PC-3 (cell line): ENCODE data around the gene CCDC154. TPM values are rescaled to one million over a fixed set of nuclear protein-coding genes. Genes with fewer than 3 reads are reported as not detected.

Experiments
- ATAC-seq: fragments of 200-7000 bp; cut with Tn5 transposase; 2 replicates; pipeline ENCODE4 v1.9.1; 2020; ENCODE audit warnings: mild to moderate bottlenecking, moderate library complexity
- BruUV-seq: library from RNA; stranded (reverse); fragments of 400-500 nt; replicated peaks from 2 replicates; lab custom pipeline; 2021; lab: Mats Ljungman, UMichigan
- CTCF ChIA-PET: fragments of 300-600 bp; sonication (Branson Sonifier 250); formaldehyde crosslinking; loops from one replicate; lab custom pipeline; 2022; ENCODE audit warnings: antibody characterized with exemption; lab: Charles Lee
- POLR2A ChIA-PET: fragments of 300-600 bp; sonication (Branson Sonifier 250); formaldehyde crosslinking; loops from one replicate; lab custom pipeline; 2022; ENCODE audit warnings: antibody characterized with exemption; ENCODE audit not compliant: unreplicated experiment; lab: Charles Lee
- DNase-seq: peaks from one replicate; pipeline ENCODE4 v3.0.0-alpha.2; 2015
- H2AFZ ChIP-seq: fragments of 300-600 bp; sonication (generic); 2 replicates; pipeline ENCODE4 v1.6.0; 2016; ENCODE audit warnings: antibody characterized with exemption, low read length
- H3F3A ChIP-seq: fragments of 300-600 bp; sonication (generic); one replicate; pipeline ENCODE4 v1.6.0; 2017; ENCODE audit warnings: antibody characterized with exemption, low read length, control low read depth, mild to moderate bottlenecking; ENCODE audit not compliant: unreplicated experiment
- H3K27ac ChIP-seq: fragments of 300-600 bp; sonication (generic); 2 replicates; pipeline ENCODE4 v1.5.1; 2016; ENCODE audit warnings: mild to moderate bottlenecking, low read length
- H3K27me3 ChIP-seq: fragments of 300-600 bp; sonication (generic); 2 replicates; pipeline ENCODE4 v1.6.1; 2016; ENCODE audit warnings: low read length, mixed read lengths
- H3K36me3 ChIP-seq: fragments of 300-600 bp; sonication (generic); 2 replicates; pipeline ENCODE4 v1.6.1; 2016; ENCODE audit warnings: low read depth, mixed run types, low read length, mixed read lengths
- H3K4me1 ChIP-seq: fragments of 300-600 bp; sonication (generic); 2 replicates; pipeline ENCODE4 v1.5.1; 2016; ENCODE audit warnings: low read length; ENCODE audit not compliant: insufficient read depth
- H3K4me2 ChIP-seq: fragments of 300-600 bp; sonication (generic); 2 replicates; pipeline ENCODE4 v1.6.0; 2016; ENCODE audit warnings: low read length
- H3K4me3 ChIP-seq: fragments of 300-600 bp; sonication (generic); 2 replicates; pipeline ENCODE4 v1.5.1; 2016; ENCODE audit warnings: mild to moderate bottlenecking, low read length, mixed read lengths
- H3K79me2 ChIP-seq: fragments of 300-600 bp; sonication (generic); 2 replicates; pipeline ENCODE4 v1.6.1; 2017; ENCODE audit warnings: low read length, mixed read lengths
- H3K9ac ChIP-seq: fragments of 300-600 bp; sonication (generic); 2 replicates; pipeline ENCODE4 v1.6.0; 2016; ENCODE audit warnings: mild to moderate bottlenecking, low read length
- H3K9me2 ChIP-seq: fragments of 300-600 bp; sonication (generic); replicated peaks from 2 replicates; pipeline ENCODE4 v1.6.1; 2016; ENCODE audit warnings: mixed run types, low read length, mixed read lengths
- H3K9me3 ChIP-seq: fragments of 300-600 bp; sonication (generic); 2 replicates; pipeline ENCODE4 v1.6.1; 2016; ENCODE audit warnings: low read length, mixed read lengths
- H4K20me1 ChIP-seq: fragments of 300-600 bp; sonication (generic); 2 replicates; pipeline ENCODE4 v1.6.1; 2016; ENCODE audit warnings: low read length, mixed read lengths
- CTCF ChIP-seq: fragments of 300-600 bp; sonication (generic); conservative IDR thresholded peaks from 2 replicates; pipeline ENCODE4 v1.5.1; 2017; ENCODE audit warnings: antibody characterized with exemption, low read depth, mild to moderate bottlenecking, low read length
- EZH2 ChIP-seq: fragments of 300-600 bp; sonication (generic); IDR thresholded peaks from one replicate; pipeline ENCODE4 v1.6.1; 2017; ENCODE audit warnings: antibody characterized with exemption, mild to moderate bottlenecking, low read length; ENCODE audit not compliant: unreplicated experiment
- EZH2phosphoT487 ChIP-seq: fragments of 300-600 bp; sonication (generic); IDR thresholded peaks from 2 replicates; pipeline ENCODE4 v1.6.1; 2018; ENCODE audit warnings: mild to moderate bottlenecking, antibody characterized with exemption, low read length, borderline replicate concordance
- intact Hi-C: fragments of 100-400 bp; cut with micrococcal nuclease; formaldehyde crosslinking; loops from 2 replicates; pipeline ENCODE4 v1.9.0; 2023
- total RNA-seq: library from RNA; depleted of rRNA; stranded (reverse); fragments of >200 nt; gene quantifications from 2 replicates; pipeline ENCODE4 v1.2.3, GENCODE V29; 2014

Gene CCDC154
- total RNA-seq, 1 experiment from 2014 or later = not detected

GRCh38 chr16:1430759-1431496, 13.4 kb downstream of the CCDC154 start, which contains the start of gene PERCC1:
Gene PERCC1 (plus strand): TSS chr16:1431078. CDS start chr16:1432594, 1,516 bp downstream.
- peak; percentile 21 for DNase-seq
- Histone ChIP-seq H3K9ac (no peak within 1 kb of the TSS), H3K4me2 (peak within 1 kb of the TSS; percentile 41; the same call in 1 of the 2 replicates), H3K36me3 (no peaks in the 10 kb centered on the region), H2AFZ (peak within 1 kb of the TSS; percentile 59), H3K9me3 (no peaks in the 10 kb centered on the region), H3K4me1 (no peaks in the 10 kb centered on the region), H3K27me3 (no peaks in the 10 kb centered on the region), H3K79me2 (no peaks in the 10 kb centered on the region), H4K20me1 (no peaks in the 10 kb centered on the region), H3K4me3 (no peak within 1 kb of the TSS), H3F3A (no peaks in the 10 kb centered on the region), H3K27ac (no peak within 1 kb of the TSS), H3K9me2 (no peaks in the 10 kb centered on the region)
- CTCF ChIA-PET = no interaction called here
- POLR2A ChIA-PET = no interaction called here
- no TSS peak for BruUV-seq
- intact Hi-C loops = no loop called here
- TF ChIP-seq EZH2 (no peak), CTCF (0 out of 2 replicates have a peak, but pooled peaks have one; percentile 22)
- ATAC-seq = peak; percentile 74

- Histone ChIP-seq H3K4me2 (peak overlapping the region; percentile 41; the same call in 1 of the 2 replicates), H3K9me3 (no peaks in the 10 kb centered on the region), H3K9ac (no peak overlapping the region), H3K36me3 (no peaks in the 10 kb centered on the region), H3K27ac (no peak overlapping the region), H2AFZ (peak overlapping the region; percentile 59), H3F3A (no peaks in the 10 kb centered on the region), H4K20me1 (no peaks in the 10 kb centered on the region), H3K79me2 (no peaks in the 10 kb centered on the region), H3K4me3 (no peak overlapping the region), H3K9me2 (no peaks in the 10 kb centered on the region), H3K4me1 (no peaks in the 10 kb centered on the region), H3K27me3 (no peaks in the 10 kb centered on the region)
- BruUV-seq = no TSS peak
- ATAC-seq = no peak
- DNase-seq = no peak
- no peak for TF ChIP-seq CTCF
- no peak for TF ChIP-seq EZH2phosphoT487
- no peak for TF ChIP-seq EZH2
- ChIA-PET POLR2A (no interaction called here), CTCF (no interaction called here)
- intact Hi-C loops = no loop called here
These were observed 14.1 kb downstream of the CCDC154 start for GRCh38 chr16:1430214-1430758.

GRCh38 chr16:1429631-1430030, 14.7 kb downstream of the CCDC154 start:
- ChIA-PET POLR2A (no interaction called here), CTCF (no interaction called here)
- Histone ChIP-seq H2AFZ (no peak overlapping the region), H3K4me1 (no peaks in the 10 kb centered on the region), H3K9me2 (no peaks in the 10 kb centered on the region), H3K36me3 (no peaks in the 10 kb centered on the region), H3K4me3 (no peak overlapping the region), H3K4me2 (no peak overlapping the region), H3F3A (no peaks in the 10 kb centered on the region), H3K9me3 (no peaks in the 10 kb centered on the region), H3K27ac (no peak overlapping the region), H4K20me1 (no peaks in the 10 kb centered on the region), H3K27me3 (no peaks in the 10 kb centered on the region), H3K79me2 (no peaks in the 10 kb centered on the region), H3K9ac (no peak overlapping the region)
- DNase-seq = no peak
- intact Hi-C loops = no loop called here
- no peak for ATAC-seq
- no peak for TF ChIP-seq EZH2
- no peak for TF ChIP-seq EZH2phosphoT487
- TF ChIP-seq CTCF = no peak
- BruUV-seq = no TSS peak
